ENCODE measurements around the gene B3GALT6. TPM values are rescaled to one million over a fixed set of nuclear protein-coding genes. Genes with fewer than 3 reads are reported as not detected.
"Not testable (repeated sequence)": the region's sequence is repeated elsewhere in the genome, so short reads cannot be mapped to it uniquely, and the experiment has no call there.

Gene B3GALT6
- total RNA-seq, 4 donors from 2014 or later = 8.5 to 32.8 (median 20.6) TPM

DNA sequence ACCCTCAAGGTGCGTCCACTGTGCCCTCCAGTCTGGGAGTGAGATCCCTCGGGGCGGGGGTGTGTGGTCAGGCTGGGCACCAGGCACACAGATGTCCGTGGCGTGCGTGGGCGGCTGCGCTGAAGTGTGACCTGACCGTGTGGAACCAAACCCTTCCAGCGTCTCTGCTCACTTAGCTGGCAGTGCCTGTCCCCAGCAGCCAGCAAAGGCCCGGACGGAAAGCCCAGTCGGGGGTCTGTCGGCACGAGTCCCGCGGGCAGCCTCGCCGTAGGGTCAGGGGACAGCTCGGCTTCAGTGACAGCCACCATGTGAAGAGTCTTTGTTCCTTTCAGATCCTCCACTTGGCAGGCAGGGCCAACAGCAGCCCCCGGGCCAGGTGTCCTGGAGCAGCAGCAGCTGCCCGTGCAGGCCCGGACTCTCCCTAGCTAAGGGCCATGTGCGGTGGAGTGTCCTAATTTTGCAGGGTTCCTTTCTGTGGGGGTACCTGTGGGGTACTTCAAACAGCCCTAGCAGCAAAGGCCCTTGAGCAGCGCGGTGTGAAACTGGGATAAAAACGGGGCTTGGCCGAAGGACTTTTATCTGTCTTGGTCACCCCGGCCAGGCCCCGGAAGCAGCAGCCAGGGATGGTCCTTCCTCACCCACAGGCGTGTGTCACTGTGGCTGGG is 46.8 kb upstream of the B3GALT6 start:
- no peak for DNase-seq
- TF ChIP-seq CTCF (IDR thresholded peaks at IDR 0.05 in 4 of 5, conservative IDR thresholded peaks at IDR 0.05 in 1 of 5) = no peak
- no peak for TF ChIP-seq POLR2A (IDR thresholded peaks at IDR 0.05)

GRCh38 chr1:1187938-1188337 is 44.1 kb upstream of the B3GALT6 start:
- in situ Hi-C loops (cut with MboI; ENCODE audit: low sequenced_read_pairs in 4 of 4) = no loop called here
- TF ChIP-seq POLR2A (IDR thresholded peaks at IDR 0.05) = no peak
- no peak for TF ChIP-seq CTCF (IDR thresholded peaks at IDR 0.05 in 4 of 5, conservative IDR thresholded peaks at IDR 0.05 in 1 of 5)
- Histone ChIP-seq H3K27ac (no peak overlapping the region), H3K27me3 (no peaks in the 10 kb centered on the region), H3K36me3 (no peaks in the 10 kb centered on the region), H3K4me1 (no peaks in the 10 kb centered on the region), H3K4me3 (no peak overlapping the region), H3K9me3 (no peaks in the 10 kb centered on the region)
- ATAC-seq = no peak
- DNase-seq = no peak
- intact Hi-C loops (cut with DNase I; ENCODE audit: low total_unique reads) = no loop called here

More for the DNA sequence above, 46.8 kb upstream of the B3GALT6 start:
- ATAC-seq = no peak
- in situ Hi-C loops (cut with MboI; ENCODE audit: low sequenced_read_pairs in 4 of 4) (no loop called here), intact Hi-C loops (cut with DNase I; ENCODE audit: low total_unique reads) (no loop called here)
- Histone ChIP-seq H3K27ac (no peak overlapping the region), H3K4me3 (no peak overlapping the region), H3K4me1 (no peaks in the 10 kb centered on the region), H3K36me3 (no peaks in the 10 kb centered on the region), H3K9me3 (no peaks in the 10 kb centered on the region), H3K27me3 (no peaks in the 10 kb centered on the region)

GRCh38 chr1:1189111-1189510 is 42.9 kb upstream of the B3GALT6 start:
- Histone ChIP-seq H3K27ac (no peak overlapping the region), H3K4me1 (no peaks in the 10 kb centered on the region), H3K4me3 (no peak overlapping the region), H3K27me3 (no peaks in the 10 kb centered on the region), H3K9me3 (no peaks in the 10 kb centered on the region), H3K36me3 (no peaks in the 10 kb centered on the region)
- in situ Hi-C loops (cut with MboI; ENCODE audit: low sequenced_read_pairs in 4 of 4) = no loop called here
- no peak for TF ChIP-seq CTCF (IDR thresholded peaks at IDR 0.05 in 4 of 5, conservative IDR thresholded peaks at IDR 0.05 in 1 of 5)
- no peak for TF ChIP-seq POLR2A (IDR thresholded peaks at IDR 0.05)
- intact Hi-C loops (cut with DNase I; ENCODE audit: low total_unique reads) = no loop called here
- ATAC-seq (no peak), DNase-seq (no peak)

- no peak overlapping the region for H3K4me3 ChIP-seq
- ATAC-seq (no peak), DNase-seq (no peak)
- no peaks in the 10 kb centered on the region for H3K36me3 ChIP-seq
- in situ Hi-C loops (cut with MboI; ENCODE audit: low sequenced_read_pairs in 4 of 4) = no loop called here
- H3K4me1 ChIP-seq = no peaks in the 10 kb centered on the region
- intact Hi-C loops (cut with DNase I; ENCODE audit: low total_unique reads) = no loop called here
- no peak overlapping the region for H3K27ac ChIP-seq
- no peak for TF ChIP-seq POLR2A (IDR thresholded peaks at IDR 0.05)
- TF ChIP-seq CTCF (IDR thresholded peaks at IDR 0.05 in 4 of 5, conservative IDR thresholded peaks at IDR 0.05 in 1 of 5) = no peak
- H3K9me3 ChIP-seq = peaks cover 0 to 7% (median 0%) of the 10 kb centered on the region in 3 donors
- H3K27me3 ChIP-seq = peaks cover 0 to 2% (median 0%) of the 10 kb centered on the region in 3 donors
Measured at GRCh38 chr1:1191734-1192133, 40.3 kb upstream of the B3GALT6 start.

GRCh38 chr1:1194723-1195122 is 37.3 kb upstream of the B3GALT6 start:
- H3K27me3 ChIP-seq = peaks cover 0 to 2% (median 2%) of the 10 kb centered on the region in 3 donors
- ATAC-seq (no peak), DNase-seq (no peak)
- no peak for TF ChIP-seq POLR2A (IDR thresholded peaks at IDR 0.05)
- no peak for TF ChIP-seq CTCF (IDR thresholded peaks at IDR 0.05 in 4 of 5, conservative IDR thresholded peaks at IDR 0.05 in 1 of 5)
- H3K27ac ChIP-seq = no peak overlapping the region
- H3K36me3 ChIP-seq = no peaks in the 10 kb centered on the region
- no peaks in the 10 kb centered on the region for H3K4me1 ChIP-seq
- no peak overlapping the region for H3K4me3 ChIP-seq
- H3K9me3 ChIP-seq = peaks cover 0 to 7% (median 0%) of the 10 kb centered on the region in 3 donors
- in situ Hi-C loops (cut with MboI; ENCODE audit: low sequenced_read_pairs in 4 of 4) (no loop called here), intact Hi-C loops (cut with DNase I; ENCODE audit: low total_unique reads) (no loop called here)

- H3K4me3 ChIP-seq; DNase-seq; intact Hi-C loops (cut with DNase I; ENCODE audit: low total_unique reads); in situ Hi-C loops (cut with MboI; ENCODE audit: low sequenced_read_pairs in 4 of 4); H3K36me3 ChIP-seq; H3K4me1 ChIP-seq; ATAC-seq; H3K27ac ChIP-seq; H3K9me3 ChIP-seq: not testable (repeated sequence)
- H3K27me3 ChIP-seq = peaks cover 1 to 12% (median 3%) of the 10 kb centered on the region in 3 donors
Measured at GRCh38 chr1:1195726-1196125, 36.3 kb upstream of the B3GALT6 start.
